Stomach (tissue), 4 donors: ENCODE results near the gene ETV1.

ENCODE experiments used
- EP300 ChIP-seq: sonication (generic); formaldehyde crosslinking; IDR thresholded peaks from one replicate; pipeline ENCODE4 v1.6.1; 2017; ENCODE audit warnings: antibody characterized with exemption
- POLR2A ChIP-seq, 4 donors: fragments of 450-650 bp; IDR thresholded peaks; one replicate each; pipeline ENCODE4 v1.6.1; 2016; ENCODE audit warnings: antibody characterized with exemption in 4 of 4, control low read depth in 2 of 4, mild to moderate bottlenecking in 1 of 4, moderate library complexity in 1 of 4
- POLR2AphosphoS5 ChIP-seq, 3 donors: sonication (generic); formaldehyde crosslinking; IDR thresholded peaks; one replicate each; pipeline ENCODE4 v1.6.1; 2016; ENCODE audit warnings: antibody characterized with exemption in 3 of 3
- TF ChIP-seq, protein P1 (sequence below), 7 experiments: fragments of 450-650 bp in 4 of 7; fragments of 200-600 bp in 3 of 7; sonication (generic) in 3 of 7; IDR thresholded peaks; one replicate each; pipeline ENCODE4 v1.5.1; 2016 to 2019; ENCODE audit warnings: antibody characterized with exemption in 7 of 7, control low read depth in 2 of 7, mild to moderate bottlenecking in 1 of 7

DNA sequence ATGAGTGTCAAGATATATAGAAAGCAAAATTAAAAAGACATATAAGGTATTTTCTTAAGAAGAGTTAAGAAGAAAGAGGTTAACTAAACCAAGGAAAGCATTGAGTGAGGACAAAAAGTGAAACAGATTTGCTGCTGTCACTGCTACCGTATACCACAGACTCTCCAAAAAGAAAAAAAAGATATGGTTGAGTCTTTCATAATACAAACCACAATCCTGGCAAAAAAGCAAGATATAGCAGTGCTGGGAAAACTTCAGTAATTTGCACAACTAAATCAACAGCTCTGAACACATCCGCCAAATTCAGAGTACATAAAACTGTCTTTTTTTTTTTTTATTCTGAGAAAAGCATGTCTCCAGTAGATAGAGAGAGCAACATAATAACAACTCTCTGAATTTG lies 114.7 kb downstream of the ETV1 start:
- TF ChIP-seq, protein P1, sequence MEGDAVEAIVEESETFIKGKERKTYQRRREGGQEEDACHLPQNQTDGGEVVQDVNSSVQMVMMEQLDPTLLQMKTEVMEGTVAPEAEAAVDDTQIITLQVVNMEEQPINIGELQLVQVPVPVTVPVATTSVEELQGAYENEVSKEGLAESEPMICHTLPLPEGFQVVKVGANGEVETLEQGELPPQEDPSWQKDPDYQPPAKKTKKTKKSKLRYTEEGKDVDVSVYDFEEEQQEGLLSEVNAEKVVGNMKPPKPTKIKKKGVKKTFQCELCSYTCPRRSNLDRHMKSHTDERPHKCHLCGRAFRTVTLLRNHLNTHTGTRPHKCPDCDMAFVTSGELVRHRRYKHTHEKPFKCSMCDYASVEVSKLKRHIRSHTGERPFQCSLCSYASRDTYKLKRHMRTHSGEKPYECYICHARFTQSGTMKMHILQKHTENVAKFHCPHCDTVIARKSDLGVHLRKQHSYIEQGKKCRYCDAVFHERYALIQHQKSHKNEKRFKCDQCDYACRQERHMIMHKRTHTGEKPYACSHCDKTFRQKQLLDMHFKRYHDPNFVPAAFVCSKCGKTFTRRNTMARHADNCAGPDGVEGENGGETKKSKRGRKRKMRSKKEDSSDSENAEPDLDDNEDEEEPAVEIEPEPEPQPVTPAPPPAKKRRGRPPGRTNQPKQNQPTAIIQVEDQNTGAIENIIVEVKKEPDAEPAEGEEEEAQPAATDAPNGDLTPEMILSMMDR (IDR thresholded peaks at IDR 0.05): no peak
- no peak for TF ChIP-seq POLR2A (IDR thresholded peaks at IDR 0.05)
- no peak for TF ChIP-seq POLR2AphosphoS5 (IDR thresholded peaks at IDR 0.05)
- TF ChIP-seq EP300: no peak
